Loucy (cell line): ENCODE results near the gene SLC26A2.

Experiments used
- H2AFZ ChIP-seq: fragments of 200-600 bp; sonication (generic); 2 replicates; pipeline ENCODE4 v1.6.0; 2016; ENCODE audit warnings: antibody characterized with exemption, mild to moderate bottlenecking, low read length, moderate library complexity
- H3F3A ChIP-seq: fragments of 200-600 bp; 2 replicates; pipeline ENCODE4 v1.6.0; 2016; ENCODE audit warnings: antibody characterized with exemption, low read depth, mild to moderate bottlenecking
- H3K27me3 ChIP-seq: fragments of 200-600 bp; sonication (generic); 2 replicates; pipeline ENCODE4 v1.6.1; 2014; ENCODE audit warnings: low read length, mild to moderate bottlenecking; ENCODE audit not compliant: insufficient read depth, poor library complexity, severe bottlenecking
- H3K36me3 ChIP-seq: fragments of 200-600 bp; sonication (generic); 2 replicates; pipeline ENCODE4 v1.6.1; 2016; ENCODE audit warnings: low read length; ENCODE audit not compliant: insufficient read depth
- H3K4me1 ChIP-seq: fragments of 200-600 bp; sonication (generic); 2 replicates; pipeline ENCODE4 v1.5.1; 2014; ENCODE audit warnings: low read length, mild to moderate bottlenecking; ENCODE audit not compliant: insufficient read depth, poor library complexity, severe bottlenecking
- H3K4me2 ChIP-seq: fragments of 200-600 bp; sonication (generic); 2 replicates; pipeline ENCODE4 v1.6.0; 2014; ENCODE audit warnings: antibody characterized with exemption, low read length, low read depth, mild to moderate bottlenecking; ENCODE audit not compliant: poor library complexity, severe bottlenecking
- H3K4me3 ChIP-seq: fragments of 200-600 bp; sonication (generic); 2 replicates; pipeline ENCODE4 v1.5.1; 2014; ENCODE audit warnings: low read length, mild to moderate bottlenecking, mixed read lengths; ENCODE audit not compliant: poor library complexity, severe bottlenecking
- H3K79me2 ChIP-seq: fragments of 200-600 bp; sonication (generic); 2 replicates; pipeline ENCODE4 v1.6.1; 2014; ENCODE audit warnings: low read length; ENCODE audit not compliant: insufficient read depth
- H3K9ac ChIP-seq: fragments of 200-600 bp; sonication (generic); 2 replicates; pipeline ENCODE4 v1.6.0; 2014; ENCODE audit warnings: mild to moderate bottlenecking, low read depth, low read length, moderate library complexity; ENCODE audit not compliant: poor library complexity, severe bottlenecking
- H3K9me2 ChIP-seq: fragments of 200-600 bp; sonication (generic); replicated peaks from 2 replicates; pipeline ENCODE4 v1.6.1; 2016; ENCODE audit warnings: low read depth, low read length, mixed read lengths
- H3K9me3 ChIP-seq: fragments of 200-600 bp; sonication (generic); 2 replicates; pipeline ENCODE4 v1.6.1; 2014; ENCODE audit warnings: mild to moderate bottlenecking, antibody characterized with exemption, low read length, low read depth; ENCODE audit not compliant: insufficient read depth
- H4K20me1 ChIP-seq: fragments of 200-600 bp; sonication (generic); 2 replicates; pipeline ENCODE4 v1.6.0; 2014; ENCODE audit warnings: antibody characterized with exemption, low read length, mild to moderate bottlenecking; ENCODE audit not compliant: insufficient read depth, poor library complexity, severe bottlenecking
- CTCF ChIP-seq: fragments of 200-600 bp; sonication (generic); conservative IDR thresholded peaks from 2 replicates; pipeline ENCODE4 v1.5.1; 2014; ENCODE audit warnings: mild to moderate bottlenecking, antibody characterized with exemption, low read length
- EZH2phosphoT487 ChIP-seq: fragments of 200-600 bp; IDR thresholded peaks from 2 replicates; pipeline ENCODE4 v1.6.1; 2018; ENCODE audit warnings: antibody characterized with exemption, mild to moderate bottlenecking, moderate library complexity, borderline replicate concordance

SLC26A2 gene

DNA sequence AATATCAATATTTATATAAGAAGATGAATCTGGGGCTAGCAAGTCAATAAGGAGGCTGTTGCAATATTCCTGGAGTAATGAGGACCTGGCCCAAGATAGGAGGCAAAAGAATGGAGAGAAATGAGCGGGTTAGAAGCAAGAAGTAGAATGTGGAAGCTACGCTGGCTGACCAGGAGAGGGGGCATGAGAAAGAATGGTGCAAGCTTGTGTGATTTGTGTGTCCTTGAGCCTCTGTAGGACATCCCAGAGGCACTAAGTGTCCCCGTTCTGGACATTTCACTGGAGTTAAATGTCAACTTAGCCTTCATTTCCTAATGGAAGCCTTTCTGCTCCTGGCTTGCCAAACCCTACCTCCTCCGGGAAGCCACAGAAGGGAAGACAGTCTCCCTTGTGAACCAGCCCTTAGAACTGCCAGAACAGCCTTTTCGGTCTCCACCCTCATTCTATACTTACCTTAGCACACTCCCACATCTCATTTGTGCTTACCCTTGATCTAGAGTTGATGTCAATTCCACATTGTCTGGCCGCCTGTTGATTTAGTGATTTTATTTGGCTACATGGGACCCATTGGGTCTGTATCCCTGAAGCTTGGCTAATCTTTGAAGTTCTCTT is 9.3 kb upstream of the SLC26A2 start:
- Histone ChIP-seq H3K9me2 (no peaks in the 10 kb centered on the region), H2AFZ (no peak overlapping the region), H3K4me1 (no peaks in the 10 kb centered on the region), H3F3A (no peaks in the 10 kb centered on the region), H3K9ac (no peak overlapping the region), H3K9me3 (no peaks in the 10 kb centered on the region), H3K36me3 (no peaks in the 10 kb centered on the region), H3K79me2 (no peaks in the 10 kb centered on the region), H3K4me2 (no peak overlapping the region), H4K20me1 (no peaks in the 10 kb centered on the region), H3K4me3 (no peak overlapping the region), H3K27me3 (no peaks in the 10 kb centered on the region)
- TF ChIP-seq EZH2phosphoT487: no peak
- no peak; the same call in 1 of the 2 replicates for TF ChIP-seq CTCF

GRCh38 chr5:149953436-149954121 is 7.0 kb upstream of the SLC26A2 start:
- Histone ChIP-seq H3K36me3 (no peaks in the 10 kb centered on the region), H3K4me2 (no peak overlapping the region), H3K27me3 (no peaks in the 10 kb centered on the region), H3K79me2 (no peaks in the 10 kb centered on the region), H3K4me3 (no peak overlapping the region), H3K9me3 (no peaks in the 10 kb centered on the region), H3F3A (no peaks in the 10 kb centered on the region), H3K9ac (no peak overlapping the region), H3K9me2 (no peaks in the 10 kb centered on the region), H2AFZ (no peak overlapping the region), H3K4me1 (no peaks in the 10 kb centered on the region), H4K20me1 (no peaks in the 10 kb centered on the region)
- TF ChIP-seq EZH2phosphoT487 (no peak), CTCF (no peak)

DNA sequence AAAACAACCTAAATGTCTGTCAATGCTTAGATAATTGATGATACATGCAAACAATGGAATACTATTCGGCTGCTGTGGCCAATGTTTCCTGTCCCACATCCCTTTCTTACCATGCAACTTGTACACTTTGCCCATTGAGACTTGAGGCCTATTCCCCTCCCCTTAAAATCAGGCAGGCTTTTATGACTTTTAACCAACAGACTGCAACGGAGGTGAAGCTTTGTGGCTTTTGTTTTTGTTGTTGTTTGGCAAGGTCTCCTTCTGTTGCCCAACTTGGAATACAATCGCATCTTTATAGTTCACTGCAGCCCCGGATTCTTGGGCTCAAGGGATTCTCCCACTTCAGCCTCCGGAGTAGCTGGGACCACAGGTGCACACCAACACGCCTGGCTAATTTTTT is 5.8 kb upstream of the SLC26A2 start:
- no peaks in the 10 kb centered on the region for H3K9me3 ChIP-seq

More for the DNA sequence above, 5.8 kb upstream of the SLC26A2 start:
- H3F3A ChIP-seq: no peaks in the 10 kb centered on the region
- H3K4me3 ChIP-seq: no peak overlapping the region
- no peak overlapping the region for H2AFZ ChIP-seq
- no peak overlapping the region for H3K4me2 ChIP-seq
- no peaks in the 10 kb centered on the region for H3K36me3 ChIP-seq
- H3K27me3 ChIP-seq: no peaks in the 10 kb centered on the region
- peaks cover 7% of the 10 kb centered on the region for H3K4me1 ChIP-seq
- no peaks in the 10 kb centered on the region for H3K9me2 ChIP-seq
- H3K9ac ChIP-seq: no peak overlapping the region
- no peaks in the 10 kb centered on the region for H3K79me2 ChIP-seq
- H4K20me1 ChIP-seq: no peaks in the 10 kb centered on the region
- TF ChIP-seq EZH2phosphoT487 (no peak), CTCF (no peak)
